H1 (cell line): ENCODE data around the gene GRIA1. TPM values are rescaled to one million over a fixed set of nuclear protein-coding genes. Genes with fewer than 3 reads are reported as not detected.

Experiments used
- CTCF ChIA-PET: fragments of 300-600 bp; sonication (Branson Sonifier 250); formaldehyde crosslinking; loops from one replicate; lab custom pipeline; 2021; ENCODE audit not compliant: partially characterized antibody; lab: Charles Lee
- POLR2A ChIA-PET: fragments of 300-600 bp; sonication (Branson Sonifier 250); formaldehyde crosslinking; loops from one replicate; lab custom pipeline; 2021; ENCODE audit warnings: inconsistent platforms; ENCODE audit not compliant: partially characterized antibody; lab: Charles Lee
- DNase-seq, 2 experiments: peaks; one replicate each; pipeline versions ENCODE4 v3.0.0 to v3.0.0-alpha.2; 2010 to 2022; ENCODE audit warnings: low spot score in 2 of 2, low read depth in 1 of 2, mixed read lengths in 1 of 2
- FAIRE-seq: peaks from 2 replicates; lab custom pipeline; 2011; peaks lifted over from hg19 to GRCh38; lab: Jason Lieb, UNC
- H2AFZ ChIP-seq: 2 replicates; pipeline ENCODE4 v1.8.1; 2012; ENCODE audit warnings: low read length, inconsistent platforms
- H2AK5ac ChIP-seq: 2 replicates; pipeline ENCODE4 v1.6.1; 2013; ENCODE audit warnings: low read depth, low read length
- H2BK120ac ChIP-seq: replicated peaks from 2 replicates; pipeline ENCODE3; 2013; ENCODE audit warnings: low read depth, low read length, inconsistent platforms
- H2BK12ac ChIP-seq: 2 replicates; pipeline ENCODE4 v1.6.1; 2013; ENCODE audit warnings: low read depth, low read length
- H2BK15ac ChIP-seq: 2 replicates; pipeline ENCODE4 v1.6.1; 2013; ENCODE audit warnings: low read length
- H2BK20ac ChIP-seq: 2 replicates; pipeline ENCODE4 v1.6.1; 2013; ENCODE audit warnings: low read length
- H2BK5ac ChIP-seq: 2 replicates; pipeline ENCODE4 v1.6.1; 2013; ENCODE audit warnings: low read depth, low read length
- H3K14ac ChIP-seq: 2 replicates; pipeline ENCODE4 v1.6.1; 2013; ENCODE audit warnings: inconsistent platforms; ENCODE audit not compliant: insufficient read length
- H3K18ac ChIP-seq: 2 replicates; pipeline ENCODE4 v1.6.1; 2013; ENCODE audit warnings: low read length; ENCODE audit errors: extremely low read depth
- H3K23ac ChIP-seq: 2 replicates; pipeline ENCODE4 v1.6.1; 2013; ENCODE audit warnings: inconsistent platforms; ENCODE audit not compliant: insufficient read length
- H3K23me2 ChIP-seq: 2 replicates; pipeline ENCODE4 v1.6.1; 2013; ENCODE audit warnings: low read depth, low read length
- H3K27ac ChIP-seq: 2 replicates; pipeline ENCODE4 v1.6.1; 2011; ENCODE audit warnings: low read depth, low read length, inconsistent platforms
- H3K27me3 ChIP-seq, 4 experiments: replicated peaks in 1 of 4; 1 replicate in 1 of 4; 2 replicates in 3 of 4; pipeline versions ENCODE4 v1.6.1 to v1.8.1; 2011 to 2013; ENCODE audit warnings: low read length in 3 of 4, mild to moderate bottlenecking in 3 of 4, inconsistent platforms in 2 of 4, mixed read lengths in 2 of 4, moderate library complexity in 1 of 4; ENCODE audit not compliant: control insufficient read depth in 3 of 4, insufficient read depth in 3 of 4; ENCODE audit errors: extremely low read depth in 1 of 4
- H3K36me3 ChIP-seq, 4 experiments: 2 replicates each; pipeline versions ENCODE4 v1.6.1 to v1.8.1; 2011 to 2013; ENCODE audit warnings: mild to moderate bottlenecking in 4 of 4, low read length in 3 of 4, moderate library complexity in 2 of 4, control low read depth in 1 of 4, inconsistent platforms in 1 of 4; ENCODE audit not compliant: insufficient read depth in 4 of 4, control insufficient read depth in 2 of 4
- H3K4ac ChIP-seq: replicated peaks from 2 replicates; pipeline ENCODE3; 2013; ENCODE audit warnings: low read length, low read depth, mixed read lengths, inconsistent platforms; ENCODE audit not compliant: insufficient read length
- H3K4me1 ChIP-seq, 4 experiments: replicated peaks in 1 of 4; 1 replicate in 1 of 4; 2 replicates in 3 of 4; pipeline versions ENCODE4 v1.6.1 to v1.8.1; 2011 to 2013; ENCODE audit warnings: low read length in 3 of 4, inconsistent platforms in 2 of 4, mixed read lengths in 1 of 4; ENCODE audit not compliant: insufficient read depth in 4 of 4, control insufficient read depth in 3 of 4
- H3K4me2 ChIP-seq, 2 experiments: 2 replicates each; pipeline versions ENCODE4 v1.6.1 to v1.8.1; 2011 to 2013; ENCODE audit warnings: low read depth in 2 of 2, low read length in 2 of 2, control low read depth in 1 of 2, inconsistent platforms in 1 of 2, mild to moderate bottlenecking in 1 of 2; ENCODE audit not compliant: insufficient read depth in 1 of 2
- H3K4me3 ChIP-seq, 4 experiments: fragments of 200-600, 300-600 bp in 1 of 4; sonication (generic), shearing (Covaris generic), sonication (Bioruptor Twin) in 1 of 4; 2 replicates each; pipeline versions ENCODE4 v1.5.1 to v1.8.1; 2011 to 2016; ENCODE audit warnings: low read length in 4 of 4, low read depth in 3 of 4, control low read depth in 2 of 4, inconsistent platforms in 2 of 4, mild to moderate bottlenecking in 2 of 4, mixed read lengths in 1 of 4, moderate library complexity in 1 of 4; ENCODE audit not compliant: insufficient read depth in 2 of 4; ENCODE audit errors: extremely low read depth in 1 of 4
- H3K56ac ChIP-seq: replicated peaks from 2 replicates; pipeline ENCODE3; 2013; ENCODE audit warnings: low read depth, mild to moderate bottlenecking, mixed read lengths, low read length, inconsistent platforms; ENCODE audit not compliant: insufficient read length
- H3K79me1 ChIP-seq: 2 replicates; pipeline ENCODE4 v1.6.1; 2013; ENCODE audit warnings: low read depth, low read length, control low read depth
- H3K79me2 ChIP-seq, 2 experiments: 2 replicates each; pipeline versions ENCODE4 v1.6.1 to v1.8.1; 2012 to 2013; ENCODE audit warnings: low read length in 2 of 2, mild to moderate bottlenecking in 2 of 2, inconsistent platforms in 1 of 2; ENCODE audit not compliant: insufficient read depth in 2 of 2, control insufficient read depth in 1 of 2
- H3K9ac ChIP-seq, 4 experiments: replicated peaks in 1 of 4; 1 replicate in 1 of 4; 2 replicates in 3 of 4; pipeline versions ENCODE4 v1.6.1 to v1.8.1; 2011 to 2013; ENCODE audit warnings: low read depth in 3 of 4, low read length in 3 of 4, control low read depth in 2 of 4, mild to moderate bottlenecking in 2 of 4, moderate library complexity in 2 of 4, inconsistent platforms in 1 of 4; ENCODE audit errors: extremely low read depth in 1 of 4
- H3K9me3 ChIP-seq, 2 experiments: 2 replicates each; pipeline versions ENCODE4 v1.6.1 to v1.8.1; 2012 to 2013; ENCODE audit warnings: mild to moderate bottlenecking in 2 of 2, moderate library complexity in 2 of 2, control low read depth in 1 of 2, inconsistent platforms in 1 of 2, low read depth in 1 of 2, low read length in 1 of 2, mixed read lengths in 1 of 2; ENCODE audit not compliant: insufficient read depth in 2 of 2
- H4K20me1 ChIP-seq, 2 experiments: replicated peaks in 1 of 2; 2 replicates each; pipeline versions ENCODE3 to v1.8.1; 2011 to 2013; ENCODE audit warnings: inconsistent platforms in 2 of 2, low read length in 2 of 2, mild to moderate bottlenecking in 1 of 2; ENCODE audit not compliant: insufficient read depth in 2 of 2, control insufficient read depth in 1 of 2
- H4K5ac ChIP-seq: 2 replicates; pipeline ENCODE4 v1.6.1; 2013; ENCODE audit warnings: low read length, low read depth, mixed read lengths, inconsistent platforms; ENCODE audit not compliant: insufficient read length
- H4K8ac ChIP-seq: 2 replicates; pipeline ENCODE4 v1.8.0; 2013; ENCODE audit warnings: mild to moderate bottlenecking, moderate library complexity, low read length, inconsistent platforms; ENCODE audit not compliant: insufficient read depth; ENCODE audit errors: extremely low read depth
- H4K91ac ChIP-seq: replicated peaks from 2 replicates; pipeline ENCODE3; 2013; ENCODE audit warnings: low read length, mixed read lengths, inconsistent platforms; ENCODE audit not compliant: insufficient read length
- BACH1 ChIP-seq: IDR thresholded peaks from 2 replicates; pipeline ENCODE4 v1.6.1; 2012; ENCODE audit warnings: low read length, improper control_type of control experiment
- CBX5 ChIP-seq: fragments of 300-800, 300-1000 bp; sonication (generic); IDR thresholded peaks from 2 replicates; pipeline ENCODE4 v1.7.1; 2016; ENCODE audit warnings: antibody characterized with exemption, low read length, low read depth
- FOSL1 ChIP-seq: IDR thresholded peaks from 2 replicates; pipeline ENCODE4 v1.6.1; 2011; ENCODE audit warnings: mild to moderate bottlenecking, low read depth, low read length, moderate library complexity; ENCODE audit not compliant: insufficient read depth
- MAFK ChIP-seq: IDR thresholded peaks from 2 replicates; pipeline ENCODE4 v1.6.1; 2012; ENCODE audit warnings: low read depth, mild to moderate bottlenecking, improper control_type of control experiment, low read length
- SIX5 ChIP-seq: IDR thresholded peaks from 2 replicates; pipeline ENCODE4 v1.6.1; 2011; ENCODE audit warnings: mild to moderate bottlenecking, low read depth, low read length
- SP2 ChIP-seq: IDR thresholded peaks from 2 replicates; pipeline ENCODE4 v1.6.1; 2012; ENCODE audit warnings: mild to moderate bottlenecking, low read length, inconsistent platforms
- WGBS, 2 experiments: shearing (Covaris generic) in 1 of 2; methylation state at CpG; one replicate each; pipeline versions ENCODE4 v1.1.6 to v1.1.7; 2013 to 2015; ENCODE audit warnings: low lambda C conversion rate in 2 of 2, mixed read lengths in 2 of 2, inconsistent platforms in 1 of 2, low coverage in 1 of 2, missing lambda C conversion rate in 1 of 2; ENCODE audit not compliant: insufficient replicate concordance in 2 of 2, insufficient coverage in 1 of 2, insufficient read length in 1 of 2; ENCODE audit errors: extremely low coverage in 1 of 2, missing lambda C conversion rate in 1 of 2; 5-methylcytosine and 5-hydroxymethylcytosine counted together
- polyA plus RNA-seq, 7 experiments: library from polyadenylated mRNA; depleted of rRNA in 3 of 7; stranded (reverse) in 5 of 7; unstranded in 2 of 7; fragments of >200 nt in 5 of 7; fragments of 200-250 nt in 2 of 7; gene quantifications; 1 replicate in 5 of 7; 2 replicates in 1 of 7; 4 replicates in 1 of 7; pipeline versions ENCODE4 v1.2.1 to v1.2.3, GENCODE V29; 2011 to 2013; ENCODE audit warnings: missing spikeins in 2 of 7, mixed read lengths in 2 of 7
- total RNA-seq: library from RNA; stranded (reverse); fragmentation: NEBNext Ultra II Directional; extraction: Animal tissue kit (Norgen Biotek cat#: 25700); gene quantifications from 2 replicates; pipeline ENCODE4 v1.2.1, GENCODE V29; 2021

The GRIA1 gene
- total and polyA plus RNA-seq, 2 of the 8 experiments (the other 6 are each of a cell fraction or from before 2014, with no cell fraction given): 0.97 to 2.5 TPM

DNA sequence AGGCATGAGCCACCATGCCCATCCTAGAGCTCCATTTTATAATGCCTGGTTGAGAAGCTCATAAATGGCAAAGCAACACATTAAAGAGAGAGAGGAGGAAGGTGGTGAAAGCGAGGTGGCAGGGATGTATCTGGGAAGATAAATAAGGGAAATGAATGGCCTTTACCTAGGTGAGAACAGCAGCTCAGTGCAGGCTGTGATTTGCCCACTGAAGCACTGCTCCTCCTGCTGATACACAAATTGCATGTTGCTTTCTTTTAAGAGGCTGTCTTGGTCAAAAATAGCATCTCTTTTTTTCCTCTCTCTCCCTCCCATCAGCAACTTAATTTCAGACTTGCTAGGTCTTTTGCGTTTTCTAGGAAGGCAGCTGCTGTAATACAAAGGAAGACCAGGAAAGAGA is 289.4 kb downstream of the GRIA1 start:
- Histone ChIP-seq H4K8ac (no peak overlapping the region), H3K56ac (no peak overlapping the region), H3K27ac (no peak overlapping the region), H3K79me1 (no peaks in the 10 kb centered on the region), H2BK5ac (no peak overlapping the region), H4K91ac (no peak overlapping the region), H2AFZ (no peak overlapping the region), H2BK120ac (no peak overlapping the region), H3K23ac (no peak overlapping the region), H3K23me2 (no peaks in the 10 kb centered on the region; the same call in 1 of the 2 replicates), H3K79me2 (no peaks in the 10 kb centered on the region), H3K14ac (no peak overlapping the region), H3K9me3 (no peaks in the 10 kb centered on the region), H4K5ac (no peak overlapping the region), H2BK15ac (no peak overlapping the region), H4K20me1 (no peaks in the 10 kb centered on the region), H3K4ac (no peak overlapping the region), H2BK12ac (no peak overlapping the region), H3K9ac (no peak overlapping the region), H2AK5ac (no peak overlapping the region), H2BK20ac (no peak overlapping the region; the same call in 1 of the 2 replicates), H3K4me1 (peaks cover 4 to 16% (median 12%) of the 10 kb centered on the region in 4 experiments; a peak in 5 of 7 replicates), H3K4me2 (no peak overlapping the region), H3K36me3 (no peaks in the 10 kb centered on the region), H3K27me3 (no peaks in the 10 kb centered on the region), H3K4me3 (no peak overlapping the region), H3K18ac (no peak overlapping the region)
- DNase-seq: no peak
- no peak for TF ChIP-seq SP2
- no peak for TF ChIP-seq SIX5
- no peak for TF ChIP-seq CBX5
- TF ChIP-seq MAFK: no peak
- no peak for TF ChIP-seq FOSL1
- no peak for TF ChIP-seq BACH1
- WGBS, 2 experiments: 94% methylated on average over 2 of the region's 2 CpGs; no CpG with 5 or more reads in 1 of the 2 experiments
- ChIA-PET CTCF (interaction anchor here (0.6 to 1.9 kb wide), 5 partner anchors 10 to 185 kb away, joined by 3 to 5 read pairs (median 3); no protein-coding TSS in a partner anchor), POLR2A (no interaction called here)
- no peak for FAIRE-seq
